Neural cell (in vitro differentiated cells): Measurements from ENCODE around the gene ITK. TPM values are rescaled to one million over a fixed set of nuclear protein-coding genes. Genes with fewer than 3 reads are reported as not detected.

ENCODE experiments used
- H2AFZ ChIP-seq: fragments of 200-600, 300-800 bp; sonication (generic), shearing (Covaris generic); 2 replicates; pipeline ENCODE4 v1.6.0; 2014; ENCODE audit warnings: low read depth, mild to moderate bottlenecking, antibody characterized with exemption, low read length, moderate library complexity
- H3F3A ChIP-seq: fragments of 200-600 bp; shearing (Covaris generic); 2 replicates; pipeline ENCODE4 v1.6.1; 2016; ENCODE audit warnings: mild to moderate bottlenecking, moderate library complexity, mixed read lengths, antibody characterized with exemption, low read length; ENCODE audit not compliant: insufficient read depth, poor library complexity, severe bottlenecking
- H3K27ac ChIP-seq: fragments of 200-600, 300-800 bp; sonication (generic), shearing (Covaris generic); 2 replicates; pipeline ENCODE4 v1.5.1; 2014; ENCODE audit warnings: mild to moderate bottlenecking, low read length, moderate library complexity
- H3K27me3 ChIP-seq: fragments of 300-800, 200-600 bp; sonication (generic), shearing (Covaris generic); 2 replicates; pipeline ENCODE4 v1.6.0; 2014; ENCODE audit warnings: mild to moderate bottlenecking, low read depth, low read length, moderate library complexity; ENCODE audit not compliant: insufficient read depth
- H3K36me3 ChIP-seq: fragments of 300-800, 200-600 bp; sonication (generic), shearing (Covaris generic); 2 replicates; pipeline ENCODE4 v1.5.1; 2014; ENCODE audit warnings: mild to moderate bottlenecking, antibody characterized with exemption, low read length, moderate library complexity; ENCODE audit not compliant: insufficient read depth
- H3K4me2 ChIP-seq: fragments of 300-800, 200-600 bp; sonication (generic), shearing (Covaris generic); 2 replicates; pipeline ENCODE4 v1.6.0; 2014; ENCODE audit warnings: mild to moderate bottlenecking, low read length
- H3K4me3 ChIP-seq: fragments of 300-800, 200-600 bp; sonication (generic), shearing (Covaris generic); 2 replicates; pipeline ENCODE4 v1.5.1; 2014; ENCODE audit warnings: mild to moderate bottlenecking, low read length, moderate library complexity
- H3K79me2 ChIP-seq: fragments of 200-600 bp; shearing (Covaris generic); replicated peaks from 2 replicates; pipeline ENCODE4 v1.6.0; 2014; ENCODE audit warnings: mild to moderate bottlenecking, low read length, moderate library complexity; ENCODE audit not compliant: insufficient read depth
- H3K9ac ChIP-seq: fragments of 300-800, 200-600 bp; sonication (generic), shearing (Covaris generic); 2 replicates; pipeline ENCODE4 v1.6.1; 2016; ENCODE audit warnings: mild to moderate bottlenecking, low read length, mixed read lengths
- H3K9me2 ChIP-seq: fragments of 200-600 bp; shearing (Covaris generic); 2 replicates; pipeline ENCODE4 v1.6.1; 2016; ENCODE audit warnings: mild to moderate bottlenecking, low read length, mixed read lengths; ENCODE audit not compliant: insufficient read depth
- H3K9me3 ChIP-seq: fragments of 200-600, 300-800 bp; sonication (generic), shearing (Covaris generic); 2 replicates; pipeline ENCODE4 v1.6.1; 2016; ENCODE audit warnings: mild to moderate bottlenecking, mixed run types, low read length, moderate library complexity, mixed read lengths
- H4K20me1 ChIP-seq: fragments of 200-600 bp; shearing (Covaris generic); 2 replicates; pipeline ENCODE4 v1.6.1; 2016; ENCODE audit warnings: mild to moderate bottlenecking, mixed run types; ENCODE audit not compliant: insufficient read depth
- CTCF ChIP-seq: fragments of 450-650 bp; IDR thresholded peaks from 2 replicates; pipeline ENCODE4 v1.5.1; 2014; ENCODE audit warnings: antibody characterized with exemption, mild to moderate bottlenecking, moderate library complexity; ENCODE audit not compliant: poor library complexity, severe bottlenecking
- EP300 ChIP-seq: fragments of 450-650 bp; conservative IDR thresholded peaks from 2 replicates; pipeline ENCODE4 v1.6.1; 2014; ENCODE audit warnings: antibody characterized with exemption, mild to moderate bottlenecking, moderate library complexity; ENCODE audit not compliant: poor library complexity, severe bottlenecking
- EZH2 ChIP-seq: fragments of 200-600, 300-800 bp; shearing (Covaris generic), sonication (generic); IDR thresholded peaks from 2 replicates; pipeline ENCODE4 v1.6.1; 2014; ENCODE audit warnings: antibody characterized with exemption, low read length, borderline replicate concordance, mild to moderate bottlenecking; ENCODE audit not compliant: insufficient read depth, poor library complexity, severe bottlenecking
- MXI1 ChIP-seq: fragments of 450-650 bp; conservative IDR thresholded peaks from 2 replicates; pipeline ENCODE4 v1.6.1; 2014; ENCODE audit warnings: antibody characterized with exemption, mild to moderate bottlenecking; ENCODE audit not compliant: poor library complexity, severe bottlenecking
- POLR2AphosphoS5 ChIP-seq: IDR thresholded peaks from 2 replicates; pipeline ENCODE4 v1.6.1; 2012
- RAD21 ChIP-seq: fragments of 450-650 bp; conservative IDR thresholded peaks from 2 replicates; pipeline ENCODE4 v1.6.1; 2014; ENCODE audit warnings: antibody characterized with exemption, mild to moderate bottlenecking, moderate library complexity
- REST ChIP-seq: IDR thresholded peaks from 2 replicates; pipeline ENCODE4 v1.6.1; 2012; ENCODE audit warnings: borderline replicate concordance
- SMC3 ChIP-seq: fragments of 450-650 bp; conservative IDR thresholded peaks from 2 replicates; pipeline ENCODE4 v1.6.1; 2014; ENCODE audit warnings: antibody characterized with exemption, mild to moderate bottlenecking, moderate library complexity; ENCODE audit not compliant: poor library complexity
- TAF1 ChIP-seq: IDR thresholded peaks from 2 replicates; pipeline ENCODE4 v1.6.1; 2012; ENCODE audit warnings: low read depth
- polyA plus RNA-seq: library from polyadenylated mRNA; depleted of rRNA; stranded (reverse); fragments of >200 nt; gene quantifications from 2 replicates; pipeline ENCODE4 v1.2.3, GENCODE V29; 2014

ITK gene
- polyA plus RNA-seq, 1 donor from 2014 or later: not detected

GRCh38 chr5:157166214-157167213 is 14.1 kb upstream of the ITK start, which contains the start of gene GARIN3:
Gene GARIN3, minus strand, starts transcription at chr5:157166264. Its CDS starts 96 bp downstream, at chr5:157166168.
- H3K36me3 ChIP-seq: no peaks in the 10 kb centered on the region
- H3F3A ChIP-seq: no peaks in the 10 kb centered on the region
- H3K9me3 ChIP-seq: no peaks in the 10 kb centered on the region
- no peak within 1 kb of the TSS for H3K9ac ChIP-seq
- no peak within 1 kb of the TSS for H3K4me3 ChIP-seq
- H4K20me1 ChIP-seq: no peaks in the 10 kb centered on the region
- H3K79me2 ChIP-seq: no peaks in the 10 kb centered on the region
- TF ChIP-seq EZH2 (no peak), TAF1 (no peak), SMC3 (no peak), RAD21 (no peak), MXI1 (no peak), POLR2AphosphoS5 (no peak), REST (no peak), EP300 (no peak), CTCF (no peak)
- H3K9me2 ChIP-seq: no peaks in the 10 kb centered on the region
- H3K27me3 ChIP-seq: no peaks in the 10 kb centered on the region
- H3K4me2 ChIP-seq: no peak within 1 kb of the TSS
- H3K27ac ChIP-seq: no peak within 1 kb of the TSS
- no peak within 1 kb of the TSS for H2AFZ ChIP-seq

GRCh38 chr5:157167214-157167621 is 13.4 kb upstream of the ITK start:
- Histone ChIP-seq H2AFZ (no peak overlapping the region), H3F3A (no peaks in the 10 kb centered on the region), H3K9me3 (no peaks in the 10 kb centered on the region), H3K27ac (no peak overlapping the region), H3K9ac (no peak overlapping the region), H3K4me3 (no peak overlapping the region), H3K9me2 (no peaks in the 10 kb centered on the region), H4K20me1 (no peaks in the 10 kb centered on the region), H3K36me3 (no peaks in the 10 kb centered on the region), H3K4me2 (no peak overlapping the region), H3K27me3 (no peaks in the 10 kb centered on the region), H3K79me2 (no peaks in the 10 kb centered on the region)
- TF ChIP-seq POLR2AphosphoS5 (no peak), CTCF (no peak), EZH2 (no peak), SMC3 (no peak), RAD21 (no peak), REST (no peak), EP300 (no peak), MXI1 (no peak), TAF1 (no peak)
